K562 (cell line): ENCODE data around the gene FAM120B. TPM values are rescaled to one million over a fixed set of nuclear protein-coding genes. Genes with fewer than 3 reads are reported as not detected.

Experiments
- ATAC-seq: fragments of 200-7000 bp; cut with Tn5 transposase; 3 replicates; pipeline ENCODE4 v1.9.1; 2020; ENCODE audit warnings: moderate library complexity
- BruUV-seq: library from RNA; stranded (reverse); fragments of 400-500 nt; replicated peaks from 2 replicates; lab custom pipeline; 2021; lab: Mats Ljungman, UMichigan
- CTCF ChIA-PET: fragments of 300-600 bp; formaldehyde crosslinking; extraction: SDS; loops from one replicate; lab custom pipeline; 2021; ENCODE audit warnings: low intra/inter-chr PET ratio; lab: Yijun Ruan, JAX
- POLR2A ChIA-PET: fragments of 300-600, 350-650 bp; sonication (Branson Sonifier 250); formaldehyde crosslinking; extraction: SDS; loops from one replicate; lab custom pipeline; 2021; ENCODE audit warnings: antibody characterized with exemption, inconsistent platforms; lab: Yijun Ruan, JAX
- DNase-seq, 4 experiments: peaks; one replicate each; pipeline versions ENCODE4 v3.0.0 to v3.0.0-alpha.2; 2011 to 2018; ENCODE audit warnings: low spot score in 3 of 4, mixed read lengths in 3 of 4; ENCODE audit errors: extremely low read depth in 1 of 4
- FAIRE-seq: peaks from 2 replicates; lab custom pipeline; 2011; peaks lifted over from hg19 to GRCh38; lab: Jason Lieb, UNC
- H2AFZ ChIP-seq: 2 replicates; pipeline ENCODE4 v1.6.0; 2011; ENCODE audit warnings: low read depth, low read length, control low read depth, inconsistent platforms
- H3K27ac ChIP-seq: fragments of 200-600 bp; 3 replicates; pipeline ENCODE4 v1.8.0; 2011; ENCODE audit warnings: low read depth, mild to moderate bottlenecking, control low read depth, inconsistent platforms, low read length, moderate library complexity, mixed read lengths; ENCODE audit errors: extremely low read depth
- H3K27me3 ChIP-seq, 2 experiments: fragments of 300-600 bp in 1 of 2; 2 replicates in 1 of 2; 3 replicates in 1 of 2; pipeline versions ENCODE4 v1.6.0 to v1.8.0; 2011; ENCODE audit warnings: inconsistent platforms in 2 of 2, low read length in 2 of 2, mild to moderate bottlenecking in 1 of 2, mixed read lengths in 1 of 2, moderate library complexity in 1 of 2; ENCODE audit not compliant: control insufficient read depth in 2 of 2, insufficient read depth in 2 of 2
- H3K36me3 ChIP-seq: fragments of 300-600 bp; 3 replicates; pipeline ENCODE4 v1.8.0; 2011; ENCODE audit warnings: mild to moderate bottlenecking, low read length, inconsistent platforms; ENCODE audit not compliant: control insufficient read depth, insufficient read depth
- H3K4me1 ChIP-seq, 2 experiments: fragments of 200-600 bp in 1 of 2; replicated peaks in 1 of 2; 2 replicates in 1 of 2; 3 replicates in 1 of 2; pipeline versions ENCODE4 v1.5.1 to v1.8.0; 2011; ENCODE audit warnings: inconsistent platforms in 2 of 2, low read length in 2 of 2, mild to moderate bottlenecking in 1 of 2, mixed read lengths in 1 of 2, moderate library complexity in 1 of 2; ENCODE audit not compliant: control insufficient read depth in 2 of 2, insufficient read depth in 2 of 2
- H3K4me2 ChIP-seq: 2 replicates; pipeline ENCODE4 v1.6.1; 2011; ENCODE audit warnings: low read length, control low read depth, inconsistent platforms, mixed read lengths; ENCODE audit not compliant: insufficient read depth
- H3K4me3 ChIP-seq: fragments of 200-600 bp; sonication (generic), shearing (Covaris generic); 2 replicates; pipeline ENCODE4 v1.5.1; 2016; ENCODE audit warnings: control low read depth, inconsistent platforms
- H3K79me2 ChIP-seq: fragments of 200-600 bp; 3 replicates; pipeline ENCODE4 v1.8.0; 2011; ENCODE audit warnings: low read length, inconsistent platforms; ENCODE audit not compliant: control insufficient read depth, insufficient read depth
- H3K9ac ChIP-seq, 2 experiments: 2 replicates each; pipeline versions ENCODE4 v1.6.0 to v1.6.1; 2011; ENCODE audit warnings: low read depth in 2 of 2, low read length in 2 of 2, control low read depth in 1 of 2, inconsistent platforms in 1 of 2, mild to moderate bottlenecking in 1 of 2, mixed read lengths in 1 of 2; ENCODE audit not compliant: insufficient read depth in 1 of 2
- H3K9me1 ChIP-seq: one replicate; pipeline ENCODE4 v1.6.0; 2011; ENCODE audit warnings: inconsistent platforms, mild to moderate bottlenecking, low read length, moderate library complexity; ENCODE audit not compliant: control insufficient read depth, insufficient read depth
- H3K9me3 ChIP-seq: replicated peaks from 2 replicates; pipeline ENCODE4 v1.5.1; 2011; ENCODE audit warnings: low read depth, low read length, inconsistent platforms; ENCODE audit not compliant: control insufficient read depth, insufficient read depth
- H4K20me1 ChIP-seq: replicated peaks from 2 replicates; pipeline ENCODE4 v1.6.1; 2011; ENCODE audit warnings: low read length, inconsistent platforms, mixed read lengths; ENCODE audit not compliant: control insufficient read depth, insufficient read depth
- CBFB ChIP-seq: sonication (generic); formaldehyde crosslinking; IDR thresholded peaks from 2 replicates; pipeline ENCODE4 v1.4.0; 2020; ENCODE audit warnings: mild to moderate bottlenecking, missing genetic modification reagents
- HDAC2 ChIP-seq: fragments of 450-650 bp; IDR thresholded peaks from 2 replicates; pipeline ENCODE4 v1.6.1; 2016; ENCODE audit warnings: mild to moderate bottlenecking
- KLF16 ChIP-seq: IDR thresholded peaks from 2 replicates; pipeline ENCODE4 v1.6.1; 2016; ENCODE audit warnings: antibody characterized with exemption
- NCOA2 ChIP-seq, 2 experiments: fragments of 450-650 bp; IDR thresholded peaks; 2 replicates each; pipeline ENCODE4 v1.6.1; 2018; ENCODE audit warnings: mild to moderate bottlenecking in 2 of 2, moderate library complexity in 1 of 2; ENCODE audit not compliant: partially characterized antibody in 2 of 2
- PHB ChIP-seq: fragments of 250-450 bp; sonication (Bioruptor Pico); IDR thresholded peaks from 2 replicates; pipeline ENCODE4 v1.5.0; 2021
- SIRT6 ChIP-seq: IDR thresholded peaks from one replicate; pipeline ENCODE4 v1.6.1; 2012; ENCODE audit warnings: low read depth, mild to moderate bottlenecking, control low read depth, inconsistent platforms, low read length, moderate library complexity
- YY1 ChIP-seq, 3 experiments: IDR thresholded peaks; 2 replicates each; pipeline ENCODE4 v1.6.1; 2011; ENCODE audit warnings: low read length in 2 of 3, mild to moderate bottlenecking in 2 of 3, moderate library complexity in 2 of 3, borderline replicate concordance in 1 of 3, control low read depth in 1 of 3, low read depth in 1 of 3; ENCODE audit not compliant: insufficient read depth in 3 of 3, insufficient replicate concordance in 2 of 3, control insufficient read depth in 1 of 3, insufficient read length in 1 of 3; ENCODE audit errors: extremely low read depth in 1 of 3
- ZNF76 ChIP-seq: fragments of 250-450 bp; sonication (Bioruptor Pico); IDR thresholded peaks from 2 replicates; pipeline ENCODE4 v1.4.0; 2020; ENCODE audit warnings: mild to moderate bottlenecking, moderate library complexity, borderline replicate concordance
- WGBS: fragments of 100-300 bp; shearing (Covaris generic); methylation state at CpG from one replicate; pipeline ENCODE4 v1.1.6; 2016; ENCODE audit warnings: low coverage, mixed read lengths; ENCODE audit not compliant: insufficient coverage; ENCODE audit errors: missing lambda C conversion rate; 5-methylcytosine and 5-hydroxymethylcytosine counted together
- in situ Hi-C: fragments of 300-500 bp; cut with MboI; formaldehyde crosslinking; loops from 4 replicates; pipeline ENCODE4 v1.15.0; 2018; ENCODE audit warnings: inconsistent platforms, mixed read lengths
- intact Hi-C: fragments of 100-400 bp; cut with micrococcal nuclease; formaldehyde crosslinking; loops from 2 replicates; pipeline ENCODE4 v1.14.2; 2022
- polyA plus RNA-seq, 8 experiments: library from polyadenylated mRNA; depleted of rRNA in 4 of 8; stranded (reverse) in 5 of 8; unstranded in 3 of 8; fragments of >200 nt; fragmentation: Nextera tagmentation in 2 of 8; fragmentation: Illumina TruSeq in 1 of 8; extraction: Ambion mirVana in 2 of 8; extraction: Trizol in 1 of 8; gene quantifications; 2 replicates each; pipeline versions ENCODE4 v1.2.1 to v1.2.3, GENCODE V29; 2011 to 2014; ENCODE audit warnings: inconsistent platforms in 1 of 8, missing spikeins in 1 of 8
- total RNA-seq, 7 experiments: library from RNA; depleted of rRNA in 6 of 7; stranded (reverse); fragments of >200 nt in 6 of 7; fragmentation: Illumina TruSeq in 2 of 7; extraction: Trizol in 2 of 7; gene quantifications; 2 replicates each; pipeline versions ENCODE4 v1.2.1 to v1.2.3, GENCODE V29; 2011 to 2021; ENCODE audit warnings: low replicate concordance in 1 of 7
- TF ChIP-seq, protein P1 (sequence below): fragments of 450-650 bp; formaldehyde crosslinking; IDR thresholded peaks from 2 replicates; pipeline ENCODE4 v1.4.0; 2020; ENCODE audit warnings: mild to moderate bottlenecking, moderate library complexity

The FAM120B gene
- total and polyA plus RNA-seq, 9 of the 15 experiments (the other 6 are each of a cell fraction or from before 2014, with no cell fraction given) = 3.5 to 22.6 (median 14.7) TPM

DNA sequence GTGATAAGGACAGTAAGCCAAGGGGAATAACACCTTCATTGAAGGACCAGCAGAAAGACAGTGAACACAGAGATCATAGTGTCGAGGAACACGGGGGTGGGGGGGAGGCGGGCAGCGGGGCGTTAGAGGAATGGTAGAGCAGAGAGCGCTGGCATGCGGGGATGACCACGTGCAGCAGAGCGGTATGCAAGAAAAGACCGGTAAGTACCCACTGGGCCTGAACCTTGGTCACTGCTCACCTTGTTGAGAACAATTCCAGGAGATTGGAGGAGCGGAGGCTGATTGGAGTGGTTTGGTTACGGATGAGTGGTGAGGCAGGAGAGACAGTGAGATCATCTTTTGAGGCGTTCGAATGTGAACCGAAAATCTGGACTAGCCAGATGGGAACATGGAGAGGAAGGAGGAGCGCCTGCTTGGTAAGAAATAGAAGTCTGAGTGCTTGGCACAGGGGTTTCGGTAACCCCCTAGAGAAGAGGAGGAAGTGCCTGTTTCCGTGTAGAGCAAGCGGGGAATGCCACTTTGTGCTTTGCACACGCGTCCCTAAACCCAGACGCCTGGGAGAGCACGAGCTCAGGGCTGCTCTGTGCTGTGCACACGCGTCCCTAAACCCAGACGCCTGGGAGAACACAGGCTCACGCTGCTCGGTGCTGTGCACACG lies 70.0 kb downstream of the FAM120B start:
- no peak overlapping the region for H3K4me2 ChIP-seq
- H3K27me3 ChIP-seq = no peaks in the 10 kb centered on the region
- H2AFZ ChIP-seq = no peak overlapping the region
- TF ChIP-seq NCOA2 (IDR thresholded peaks at IDR 0.05; ENCODE audit: partially characterized antibody in 2 of 2) (no peak), HDAC2 (no peak), PHB (CRISPR knock-in tag) (no peak), SIRT6 (no peak), YY1 (IDR thresholded peaks at IDR 0.05; ENCODE audit: borderline replicate concordance in 1 of 3, control insufficient read depth in 1 of 3, extremely low read depth in 1 of 3, insufficient read depth in 3 of 3, insufficient read length in 1 of 3, insufficient replicate concordance in 2 of 3, low read depth in 1 of 3, low read length in 2 of 3) (no peak), ZNF76 (CRISPR knock-in tag) (no peak), KLF16 (no peak), CBFB (no peak)
- TF ChIP-seq, protein P1, sequence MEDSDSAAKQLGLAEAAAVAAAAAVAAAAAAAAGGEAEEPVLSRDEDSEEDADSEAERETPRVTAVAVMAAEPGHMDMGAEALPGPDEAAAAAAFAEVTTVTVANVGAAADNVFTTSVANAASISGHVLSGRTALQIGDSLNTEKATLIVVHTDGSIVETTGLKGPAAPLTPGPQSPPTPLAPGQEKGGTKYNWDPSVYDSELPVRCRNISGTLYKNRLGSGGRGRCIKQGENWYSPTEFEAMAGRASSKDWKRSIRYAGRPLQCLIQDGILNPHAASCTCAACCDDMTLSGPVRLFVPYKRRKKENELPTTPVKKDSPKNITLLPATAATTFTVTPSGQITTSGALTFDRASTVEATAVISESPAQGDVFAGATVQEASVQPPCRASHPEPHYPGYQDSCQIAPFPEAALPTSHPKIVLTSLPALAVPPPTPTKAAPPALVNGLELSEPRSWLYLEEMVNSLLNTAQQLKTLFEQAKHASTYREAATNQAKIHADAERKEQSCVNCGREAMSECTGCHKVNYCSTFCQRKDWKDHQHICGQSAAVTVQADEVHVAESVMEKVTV (CRISPR knock-in tag) = no peak
- TF ChIP-seq, all 486 proteins: peak for 0
- no peak for FAIRE-seq
- DNase-seq = no peak
- Histone ChIP-seq H3K9me1 (no peaks in the 10 kb centered on the region), H3K4me3 (no peak overlapping the region), H3K9me3 (no peaks in the 10 kb centered on the region), H3K9ac (no peak overlapping the region), H3K36me3 (no peaks in the 10 kb centered on the region; the same call in 2 of the 3 replicates), H3K4me1 (no peaks in the 10 kb centered on the region; a peak in 1 of 5 replicates), H4K20me1 (peaks cover 3% of the 10 kb centered on the region; the same call in 1 of the 2 replicates), H3K27ac (no peak overlapping the region), H3K79me2 (no peaks in the 10 kb centered on the region)
- no peak for ATAC-seq
- ChIA-PET CTCF (no interaction called here), POLR2A (no interaction called here)
- 87% methylated on average over 26 of the region's 29 CpGs for WGBS
- in situ Hi-C loops (no loop called here), intact Hi-C loops (no loop called here)
- no TSS peak for BruUV-seq
